RCC 7860 (cell line): ENCODE measurements around the gene PDE2A.

Source experiments
- DNase-seq: peaks from one replicate; pipeline ENCODE4 v3.0.0-alpha.2; 2015; ENCODE audit warnings: low spot score
- FAIRE-seq: peaks from 2 replicates; lab custom pipeline; 2012; peaks lifted over from hg19 to GRCh38; lab: Jason Lieb, UNC

Gene PDE2A

GRCh38 chr11:72684236-72684912, 10.2 kb upstream of the PDE2A start:
- DNase-seq = peak; percentile 51
- FAIRE-seq = no peak

- DNase-seq (peak; percentile 7), FAIRE-seq (no peak)
Measured at GRCh38 chr11:72683782-72684200, 9.6 kb upstream of the PDE2A start.

DNA sequence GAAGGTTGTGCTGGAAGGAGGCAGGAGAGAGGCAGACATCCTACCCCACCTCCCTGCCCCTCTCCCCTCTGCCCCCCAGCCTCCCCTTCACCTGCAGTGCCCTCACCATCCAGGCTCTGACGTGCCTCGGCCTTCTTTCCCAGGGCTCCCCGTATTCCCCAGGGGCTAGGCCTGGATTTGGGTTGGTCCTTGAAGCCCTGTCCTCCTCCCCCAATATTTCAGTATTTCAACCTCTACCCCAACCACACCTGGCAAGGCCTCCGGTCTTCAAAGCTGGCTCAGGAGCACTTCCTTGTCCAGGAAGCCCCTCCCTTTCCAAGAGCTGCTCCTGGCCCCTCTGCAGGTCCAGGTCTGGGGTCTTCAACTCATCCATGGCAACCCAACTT, 8.6 kb upstream of the PDE2A start:
- no peak for FAIRE-seq
- DNase-seq = no peak

- no peak for FAIRE-seq
- DNase-seq = no peak
Measured at GRCh38 chr11:72682238-72682857, 8.1 kb upstream of the PDE2A start.

- FAIRE-seq = no peak
- no peak for DNase-seq
Measured at GRCh38 chr11:72681226-72682153, 7.3 kb upstream of the PDE2A start.

GRCh38 chr11:72680624-72681158, 6.5 kb upstream of the PDE2A start:
- no peak for FAIRE-seq
- DNase-seq = no peak

- DNase-seq (no peak), FAIRE-seq (no peak)
Measured at GRCh38 chr11:72679869-72680268, 5.6 kb upstream of the PDE2A start.

DNA sequence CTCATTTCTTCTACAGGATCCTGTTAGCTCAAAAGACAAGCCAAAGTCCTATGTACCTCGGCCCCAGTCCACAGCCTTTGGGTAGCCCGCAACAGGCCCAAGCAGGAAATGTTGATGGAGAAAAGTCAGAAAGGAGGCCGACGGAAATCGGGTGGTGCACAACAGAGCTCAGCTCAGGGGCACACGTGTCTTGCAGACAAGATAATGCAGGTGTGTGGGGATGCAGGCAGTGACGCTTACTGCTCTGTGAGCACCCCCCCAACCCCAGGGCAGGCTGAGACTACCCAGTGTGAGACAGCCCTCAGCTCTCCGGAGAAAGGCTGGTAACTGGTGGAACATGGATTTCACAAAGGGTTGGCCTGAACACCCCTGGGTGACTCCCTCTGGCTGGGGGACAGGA, 4.3 kb upstream of the PDE2A start:
- FAIRE-seq = no peak
- DNase-seq = no peak

GRCh38 chr11:72676861-72677341, 2.7 kb upstream of the PDE2A start:
- FAIRE-seq (no peak), DNase-seq (no peak)

GRCh38 chr11:72675221-72675620, 999 bp upstream of the PDE2A start:
- FAIRE-seq = no peak

GRCh38 chr11:72673284-72673942, 809 bp downstream of the PDE2A start:
- DNase-seq (no peak), FAIRE-seq (no peak)

More at GRCh38 chr11:72675221-72675620, 999 bp upstream of the PDE2A start:
- no peak for DNase-seq

DNA sequence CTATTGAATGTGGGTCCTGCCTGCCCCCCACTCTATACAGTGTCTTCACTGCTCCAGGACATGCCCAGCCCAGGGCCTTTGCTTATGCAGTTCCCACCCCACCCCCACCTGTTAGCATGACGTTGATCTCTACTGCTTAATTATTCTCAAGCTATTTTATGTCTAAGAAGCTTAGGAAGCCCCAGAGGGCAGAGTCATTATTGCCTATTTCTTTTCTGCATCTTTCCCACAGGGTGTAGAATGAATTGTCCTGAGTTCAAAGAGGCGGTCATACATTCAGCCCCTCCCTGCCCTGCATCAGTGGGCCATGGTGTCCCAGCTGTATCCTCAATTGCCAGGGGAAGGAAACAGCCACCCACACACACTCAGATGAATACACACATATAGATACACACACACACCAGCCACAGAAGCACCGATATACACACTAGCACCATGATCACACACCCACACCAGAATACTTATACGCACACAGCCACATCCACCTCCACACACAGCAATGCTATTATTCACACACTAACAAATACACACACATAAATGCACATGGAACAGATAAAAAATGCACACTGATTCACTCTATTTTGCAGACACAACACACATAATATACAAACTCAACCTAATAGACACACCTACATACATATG, 1.5 kb downstream of the PDE2A start:
- DNase-seq = no peak
- FAIRE-seq = no peak

DNA sequence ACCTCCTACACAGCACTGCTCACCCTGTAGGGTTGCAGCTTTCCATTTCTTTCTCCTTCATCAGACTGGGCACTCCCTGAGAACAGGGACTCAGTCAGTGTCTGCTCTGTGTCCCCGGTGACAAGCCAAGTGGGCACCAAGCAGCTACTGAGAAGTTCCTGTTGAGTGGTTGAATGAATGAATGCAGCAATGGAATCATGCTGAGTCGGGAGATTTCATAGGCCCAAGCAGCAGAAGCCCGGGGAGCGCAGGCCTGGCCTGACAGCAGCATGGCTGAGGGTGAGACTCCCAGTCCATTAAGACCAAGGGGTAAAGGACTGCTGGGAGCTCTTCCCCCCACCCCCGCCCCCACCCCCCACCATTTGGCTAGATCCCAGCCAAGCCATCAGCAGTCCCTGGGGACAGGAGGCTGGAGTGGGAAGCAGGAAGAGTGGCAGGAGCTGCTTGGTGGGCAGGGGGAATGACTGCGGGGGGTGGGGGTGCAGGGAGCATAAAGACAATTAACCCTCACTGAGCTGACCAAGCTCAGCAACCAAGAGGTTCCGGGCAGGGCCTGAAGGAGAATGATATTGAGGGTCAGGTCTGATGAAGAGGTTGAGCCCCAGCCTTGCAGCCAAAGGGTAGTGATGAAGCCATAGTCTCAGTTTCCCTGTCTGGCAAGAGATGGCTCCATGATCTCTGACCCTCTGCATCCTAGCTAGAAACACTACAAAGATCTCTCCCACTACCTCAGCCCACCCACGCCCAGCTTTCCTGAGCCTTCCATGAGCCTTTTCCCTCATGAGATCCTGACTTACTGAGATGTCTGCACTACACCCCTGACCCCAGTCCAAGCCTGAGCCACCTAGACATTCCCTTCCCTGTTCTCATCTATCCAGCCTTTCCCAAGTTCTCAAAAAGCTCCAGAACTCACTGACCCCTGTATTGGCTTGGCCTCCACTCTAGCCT, 2.8 kb downstream of the PDE2A start:
- FAIRE-seq (no peak), DNase-seq (no peak)

DNA sequence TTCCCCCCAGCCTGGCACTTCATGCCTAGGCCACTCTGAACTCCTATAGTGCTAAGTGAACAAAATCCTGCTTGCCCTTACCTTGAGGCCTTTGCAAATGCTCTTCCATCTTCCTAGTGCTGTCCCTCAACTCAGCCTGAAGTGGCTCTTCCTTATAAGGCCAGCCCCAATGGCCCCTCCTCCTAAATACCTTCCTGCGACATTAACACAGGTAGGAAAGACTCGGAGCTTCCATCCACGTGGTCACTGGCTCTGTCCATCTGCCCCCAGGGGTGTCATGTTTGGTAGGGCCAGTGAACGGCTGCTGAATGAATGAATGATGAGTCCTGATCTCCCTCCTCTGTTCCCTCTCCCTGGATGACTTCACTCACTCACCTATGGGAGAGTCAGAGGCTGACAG, 4.2 kb downstream of the PDE2A start:
- FAIRE-seq (no peak), DNase-seq (no peak)

GRCh38 chr11:72669527-72669926, 4.7 kb downstream of the PDE2A start:
- FAIRE-seq (no peak), DNase-seq (no peak)

DNA sequence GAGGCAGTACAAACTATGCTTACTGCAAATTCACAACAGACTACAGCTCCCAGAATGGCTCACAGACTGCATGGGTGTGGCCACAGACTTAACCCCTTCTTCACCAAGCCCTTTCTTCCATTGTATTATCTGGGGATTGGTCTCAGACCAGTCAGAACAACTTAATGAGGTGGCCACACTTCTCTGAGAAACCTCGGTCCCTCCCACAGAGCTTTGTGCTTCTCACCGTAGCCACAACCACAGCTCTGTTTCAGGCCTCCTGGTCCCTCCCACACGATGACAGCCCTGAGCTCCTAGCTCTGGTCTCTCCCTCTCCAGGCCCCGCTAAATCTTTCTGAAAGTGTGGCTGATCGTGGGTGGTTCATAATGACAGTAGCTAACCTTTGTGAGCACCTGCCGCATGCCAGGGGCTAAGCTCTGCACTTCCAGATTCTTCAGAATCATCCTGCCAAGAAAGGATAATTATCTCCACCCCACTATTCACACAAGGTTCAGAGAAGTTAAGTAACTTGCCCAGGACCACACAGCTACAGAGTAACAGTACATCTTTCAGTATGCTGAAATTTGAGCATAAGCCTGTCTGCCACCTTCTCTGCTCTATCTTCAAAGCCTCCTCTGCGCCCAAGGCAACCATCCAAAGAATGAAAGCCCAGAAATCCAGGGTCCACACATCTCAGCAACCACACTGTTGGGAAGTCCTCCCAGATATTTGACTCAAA, 5.4 kb downstream of the PDE2A start:
- no peak for DNase-seq
- FAIRE-seq = no peak

GRCh38 chr11:72665911-72666472, 8.2 kb downstream of the PDE2A start:
- no peak for FAIRE-seq
- DNase-seq = no peak

- FAIRE-seq = no peak
- no peak for DNase-seq
Measured at GRCh38 chr11:72662036-72662435, 12.2 kb downstream of the PDE2A start.
